Measurements from ENCODE around the gene OR5K1.
A peak's percentile ranks its signal among the peaks of the same experiment; 100 is the strongest.

OR5K1 gene

DNA sequence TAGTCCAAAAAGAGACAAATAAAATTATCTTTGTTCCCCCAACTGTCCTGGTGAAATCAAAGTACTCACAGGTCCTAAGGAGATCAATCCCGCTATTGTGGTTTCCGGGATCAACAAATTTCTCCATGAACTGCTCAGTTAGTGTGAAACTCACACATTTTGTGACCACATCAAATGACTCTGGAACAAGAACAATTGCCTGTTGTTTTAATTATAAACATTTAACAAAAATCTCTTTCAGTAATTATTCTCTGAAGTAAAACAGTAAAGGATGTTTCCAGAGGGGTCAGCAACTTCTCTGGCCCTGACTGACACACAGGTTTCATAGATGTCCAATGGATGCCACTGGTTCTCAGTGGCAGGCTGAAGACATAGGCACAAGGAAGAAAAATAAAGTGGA is 55.8 kb downstream of the OR5K1 start:
- DNase-seq = no peak

DNA sequence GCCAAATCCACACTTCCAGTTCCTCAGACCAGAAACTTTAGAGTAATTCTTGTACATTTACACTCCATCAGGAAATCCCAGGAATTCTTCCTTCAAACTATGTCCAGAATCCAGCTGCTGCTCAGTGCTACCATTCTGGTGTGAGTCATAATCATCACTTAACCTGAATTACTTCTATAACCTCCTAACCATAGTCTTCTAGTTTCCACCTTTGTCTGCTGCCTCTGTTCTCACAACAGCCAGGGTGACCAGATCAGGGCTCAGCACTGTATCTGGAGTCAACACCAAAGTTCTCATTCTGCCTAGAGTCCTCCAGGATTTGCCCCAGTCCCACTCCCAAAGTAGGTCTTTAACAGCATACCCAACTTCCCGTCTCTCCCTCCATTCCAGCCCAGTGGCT is 56.4 kb downstream of the OR5K1 start:
- no peak for DNase-seq

DNA sequence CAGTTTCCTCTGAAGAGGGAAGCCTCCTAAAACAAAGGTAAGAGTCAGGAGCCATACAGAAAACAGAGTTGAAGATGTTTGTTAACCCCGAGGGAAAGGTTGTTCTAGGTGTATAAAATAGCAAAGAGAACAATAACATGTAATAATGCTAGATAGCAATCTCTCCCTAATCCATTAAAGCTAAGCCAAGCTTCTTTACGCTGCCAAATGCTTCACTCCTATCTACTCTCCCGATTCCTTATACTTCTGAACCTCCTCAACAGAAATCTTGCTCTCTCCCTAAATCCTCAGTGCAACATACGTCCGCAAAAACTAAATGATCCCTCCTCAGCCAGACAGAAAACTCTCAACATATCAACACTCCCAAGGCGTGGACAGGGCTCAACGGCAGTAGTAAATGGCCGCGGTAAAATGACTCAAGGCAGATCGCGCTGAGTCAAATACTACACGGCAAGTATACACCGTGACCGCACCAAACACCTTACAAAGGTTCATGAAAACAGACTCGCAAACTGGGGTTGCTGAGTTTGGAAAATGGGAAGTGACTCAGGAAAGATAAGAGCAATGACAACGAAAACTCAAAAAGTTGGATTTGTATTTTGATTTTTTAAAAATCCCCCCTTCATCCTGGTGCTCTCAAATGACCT is 59.0 kb downstream of the OR5K1 start:
- DNase-seq = peak; percentile 3

Measured in NCI-H345 (cell line).